ENCODE data around the gene GALNT9.

Gene GALNT9

GRCh38 chr12:132215299-132215989, 113.9 kb downstream of the GALNT9 start:
- no peak for DNase-seq (ENCODE audit: low read depth in 2 of 2)

GRCh38 chr12:132214891-132215290, 114.5 kb downstream of the GALNT9 start:
- DNase-seq (ENCODE audit: low read depth in 2 of 2), result no peak

DNA sequence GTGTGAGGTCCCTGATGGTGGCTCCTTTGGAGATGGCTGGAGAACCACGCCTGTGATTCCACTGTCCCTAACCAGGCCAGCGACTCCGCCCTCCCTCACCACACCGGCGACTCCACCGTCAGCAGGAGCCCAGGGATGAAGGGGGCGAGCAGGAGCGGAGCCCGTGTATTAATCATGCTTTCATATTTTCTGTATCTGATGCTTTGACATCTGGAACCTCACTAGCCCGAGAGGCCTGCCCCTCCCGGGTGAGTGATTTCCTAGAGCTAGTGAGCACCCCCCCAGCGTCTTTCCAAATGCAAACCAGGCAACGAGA, 115.3 kb downstream of the GALNT9 start:
- no peak for DNase-seq (ENCODE audit: low read depth in 2 of 2)

- DNase-seq (ENCODE audit: low read depth in 2 of 2), result no peak
Measured at GRCh38 chr12:132213359-132214160, 115.8 kb downstream of the GALNT9 start.

GRCh38 chr12:132211816-132212215, 117.6 kb downstream of the GALNT9 start:
- no peak for DNase-seq (ENCODE audit: low read depth in 2 of 2)

DNA sequence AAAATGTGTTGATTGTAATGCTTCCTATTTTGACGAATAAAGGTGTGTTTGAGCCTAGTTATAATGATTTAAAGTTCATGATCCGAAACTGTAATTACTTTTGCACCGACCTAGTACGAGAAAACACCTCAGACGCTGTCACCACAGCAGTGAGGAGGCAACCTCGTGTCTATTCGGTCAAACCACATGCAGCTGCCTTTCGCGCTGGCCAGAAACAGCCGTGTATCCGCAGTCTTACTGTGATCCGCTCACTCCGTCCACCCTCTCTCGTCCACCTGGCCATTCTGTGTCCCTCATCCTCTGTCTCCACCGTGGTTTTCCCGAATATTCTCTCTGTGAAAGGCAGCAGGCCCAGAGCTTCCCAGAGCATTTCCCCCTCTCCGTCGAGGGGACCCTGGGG, 118.1 kb downstream of the GALNT9 start:
- no peak for DNase-seq (ENCODE audit: low read depth in 2 of 2)

DNA sequence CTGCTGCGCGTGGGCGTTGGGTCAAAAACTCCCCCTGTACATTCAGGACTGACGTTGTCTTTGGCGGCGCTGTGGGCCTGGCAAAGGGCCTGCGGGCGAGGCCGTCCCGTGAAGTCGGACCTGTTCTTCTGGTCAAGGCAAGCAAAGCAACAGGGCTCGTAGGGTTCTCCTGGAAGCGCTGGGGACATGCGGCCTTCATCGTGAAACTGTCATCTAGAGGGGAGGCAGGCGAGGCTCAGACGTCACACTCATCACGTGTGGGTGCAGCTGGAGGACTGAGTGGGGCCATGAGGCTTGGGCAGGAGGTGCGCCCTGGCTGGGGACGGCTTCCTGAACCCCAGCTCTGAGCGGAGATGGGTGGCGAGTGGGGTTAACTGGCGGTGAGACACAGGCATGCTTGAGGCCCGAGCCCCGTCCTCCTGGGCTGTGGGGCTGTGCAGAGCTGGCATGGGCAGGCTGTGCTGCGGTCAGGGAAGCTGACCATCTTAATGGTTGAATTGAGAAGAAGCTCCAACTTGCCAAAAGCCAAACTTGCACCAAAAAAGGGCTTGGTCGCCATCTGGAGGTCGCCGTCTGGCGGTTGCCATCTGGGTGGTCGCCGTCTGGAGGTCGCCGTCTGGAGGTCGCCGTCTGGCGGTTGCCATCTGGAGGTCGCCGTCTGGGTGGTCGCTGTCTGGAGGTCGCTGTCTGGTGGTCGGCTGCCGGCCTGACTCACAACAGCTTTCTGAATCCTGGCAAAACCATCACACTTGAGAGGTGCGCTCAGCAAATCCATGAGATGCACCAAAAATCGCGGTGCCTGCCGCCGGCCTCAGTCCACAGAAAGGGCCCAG, 119.0 kb downstream of the GALNT9 start:
- DNase-seq (ENCODE audit: low read depth in 2 of 2), result no peak

DNA sequence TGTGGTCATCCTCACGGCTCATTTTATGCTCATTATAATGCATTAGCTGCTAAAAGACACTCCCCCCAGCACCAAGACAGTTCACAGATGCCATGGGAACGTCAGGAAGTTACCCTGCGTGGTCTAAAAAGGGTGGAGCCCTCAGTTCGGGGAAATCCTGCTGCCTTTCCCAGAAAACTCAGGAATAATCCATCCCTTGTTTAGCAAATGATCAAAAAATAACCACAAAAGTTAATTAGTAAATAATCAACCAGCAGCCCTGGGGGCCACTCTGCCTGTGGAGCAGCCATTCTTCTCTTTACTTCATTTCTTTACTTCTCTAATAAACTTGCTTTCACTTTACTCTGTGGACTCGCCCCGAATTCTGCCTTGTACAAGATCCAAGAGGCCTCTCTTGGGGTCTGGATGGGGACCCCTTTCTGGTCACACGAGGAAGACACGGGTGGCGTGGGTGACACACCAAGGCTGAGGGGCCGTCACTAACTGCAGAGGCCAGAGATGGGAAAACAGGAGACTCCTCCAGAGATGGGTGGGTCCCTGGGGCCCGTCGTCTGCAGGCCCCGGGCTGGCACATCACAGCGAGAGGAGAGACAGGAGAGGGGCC, 119.7 kb downstream of the GALNT9 start:
- no peak for DNase-seq (ENCODE audit: low read depth in 2 of 2)

- no peak for DNase-seq (ENCODE audit: low read depth in 2 of 2)
Measured at GRCh38 chr12:132208153-132208823, 121.1 kb downstream of the GALNT9 start.

GRCh38 chr12:132207083-132207775, 122.2 kb downstream of the GALNT9 start:
- no peak for DNase-seq (ENCODE audit: low read depth in 2 of 2)

- DNase-seq (ENCODE audit: low read depth in 2 of 2), result no peak
Measured at GRCh38 chr12:132206046-132206434, 123.3 kb downstream of the GALNT9 start.

DNA sequence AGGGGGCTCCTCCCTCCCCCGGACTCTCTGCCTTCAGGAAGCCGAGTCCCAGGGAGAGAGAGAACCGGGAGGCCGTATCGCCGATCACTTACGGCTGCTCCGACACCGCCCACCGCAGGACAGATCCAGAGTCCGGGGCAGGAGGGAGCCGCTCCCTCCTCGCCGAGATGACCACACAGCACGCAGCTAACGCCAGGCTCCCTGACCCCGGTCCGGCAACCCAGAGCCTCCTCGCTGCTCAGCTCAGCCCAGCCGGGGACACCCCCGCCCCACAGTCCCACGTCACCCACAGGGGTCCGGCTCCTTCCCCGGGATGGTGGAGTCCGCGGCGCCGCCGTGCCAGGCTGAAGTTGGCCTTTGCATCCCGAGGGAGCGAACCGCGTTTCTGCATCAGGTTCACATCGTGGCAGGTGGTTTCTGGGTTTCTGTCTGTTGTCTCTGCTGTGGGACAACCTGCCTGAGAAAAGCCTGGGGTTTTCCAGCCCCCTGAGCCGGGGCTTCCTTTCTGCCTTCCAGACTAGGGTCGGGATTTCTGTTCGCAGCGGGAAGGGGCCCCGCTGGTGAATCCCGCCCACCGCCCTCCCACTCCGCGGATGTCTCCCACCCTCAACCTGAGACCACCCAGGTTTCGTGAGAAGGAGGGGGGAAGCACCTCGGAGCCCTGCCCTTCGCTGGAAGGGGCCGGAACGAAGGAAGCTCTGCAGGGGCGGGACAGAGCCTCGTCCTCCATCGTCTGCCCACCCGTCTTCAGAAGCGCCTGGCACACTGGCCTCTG, 123.9 kb downstream of the GALNT9 start:
- no peak for DNase-seq (ENCODE audit: low read depth in 2 of 2)

DNA sequence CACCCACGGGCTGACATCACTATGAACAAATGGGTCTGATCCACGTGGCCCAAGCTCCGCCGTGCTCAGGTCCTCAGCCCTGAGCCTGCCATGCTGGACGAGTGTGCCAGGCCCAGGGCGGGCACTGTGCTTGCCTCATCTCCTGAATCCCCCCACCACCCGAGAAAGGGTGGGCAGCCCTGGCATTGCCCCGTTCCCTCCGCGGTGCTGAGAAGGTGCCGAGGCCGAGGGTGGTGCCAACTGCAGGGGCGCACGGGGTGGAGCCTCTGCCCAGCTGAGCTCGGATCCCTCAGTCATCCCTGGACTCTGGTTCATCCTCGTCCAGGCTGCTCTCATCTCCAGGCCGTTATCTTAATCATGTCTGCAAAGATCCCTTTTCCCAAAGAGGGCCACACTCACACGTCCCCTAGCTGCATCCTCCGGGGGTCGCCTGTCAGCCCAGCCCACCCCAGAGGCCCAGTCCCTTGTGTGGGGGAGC, 124.6 kb downstream of the GALNT9 start:
- DNase-seq (ENCODE audit: low read depth in 2 of 2), result no peak

- DNase-seq (ENCODE audit: low read depth in 2 of 2), result no peak
Measured at GRCh38 chr12:132204063-132204792, 125.2 kb downstream of the GALNT9 start.

- no peak for DNase-seq (ENCODE audit: low read depth in 2 of 2)
Measured at GRCh38 chr12:132202929-132203721, 126.3 kb downstream of the GALNT9 start.

- DNase-seq (ENCODE audit: low read depth in 2 of 2), result no peak
Measured at GRCh38 chr12:132201391-132202120, 127.8 kb downstream of the GALNT9 start.

DNA sequence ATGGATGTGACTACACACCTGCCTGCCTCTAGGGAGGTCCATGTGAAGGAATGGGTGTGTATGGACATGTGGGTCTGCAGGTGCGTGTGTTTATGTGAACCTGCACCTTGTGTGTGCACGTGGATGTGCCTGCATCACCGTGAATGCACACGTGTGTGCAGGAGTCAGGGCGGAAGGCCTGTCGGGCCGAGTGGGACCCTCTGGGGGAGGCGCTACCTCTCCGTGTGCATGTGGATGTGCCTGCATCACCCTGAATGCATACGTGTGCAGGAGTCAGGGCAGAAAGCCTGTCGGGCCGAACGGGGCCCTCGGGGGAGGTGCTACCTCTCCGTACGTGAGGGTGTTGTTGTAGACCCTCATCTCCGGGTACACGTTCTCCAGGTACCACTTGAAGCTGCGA, 128.6 kb downstream of the GALNT9 start:
- no peak for DNase-seq (ENCODE audit: low read depth in 2 of 2)
